ENCODE measurements around the gene HOXC9.

The HOXC9 gene

GRCh38 chr12:53976172-53976822, 23.7 kb upstream of the HOXC9 start:
- peak; percentile 92 for DNase-seq (ENCODE audit: low read depth)

GRCh38 chr12:53976823-53977595, 23.0 kb upstream of the HOXC9 start:
- DNase-seq (ENCODE audit: low read depth) = no peak

GRCh38 chr12:53977596-53978445, 22.1 kb upstream of the HOXC9 start:
- no peak for DNase-seq (ENCODE audit: low read depth)

GRCh38 chr12:53978477-53979356, 21.2 kb upstream of the HOXC9 start:
- DNase-seq (ENCODE audit: low read depth) = peak; percentile 92

GRCh38 chr12:53980104-53980801, 19.7 kb upstream of the HOXC9 start:
- DNase-seq (ENCODE audit: low read depth) = no peak

GRCh38 chr12:53980802-53981496, 19.0 kb upstream of the HOXC9 start:
- no peak for DNase-seq (ENCODE audit: low read depth)

GRCh38 chr12:53981634-53982565, 18.1 kb upstream of the HOXC9 start:
- DNase-seq (ENCODE audit: low read depth) = no peak

GRCh38 chr12:53982648-53983567, 17.1 kb upstream of the HOXC9 start:
- no peak for DNase-seq (ENCODE audit: low read depth)

- no peak for DNase-seq (ENCODE audit: low read depth)
These were observed 16.4 kb upstream of the HOXC9 start for GRCh38 chr12:53983568-53983949.

- DNase-seq (ENCODE audit: low read depth) = no peak
These were observed 15.9 kb upstream of the HOXC9 start for GRCh38 chr12:53983950-53984572.

GRCh38 chr12:53984901-53985691, 14.9 kb upstream of the HOXC9 start, which contains the start of gene HOXC10:
TSS of gene HOXC10 (plus strand) at chr12:53985146. CDS start at chr12:53985260, 114 bp downstream.
- peak; percentile 88 for DNase-seq (ENCODE audit: low read depth)

GRCh38 chr12:53985692-53985993, 14.3 kb upstream of the HOXC9 start:
- no peak for DNase-seq (ENCODE audit: low read depth)

GRCh38 chr12:53985994-53986685, 13.8 kb upstream of the HOXC9 start:
- no peak for DNase-seq (ENCODE audit: low read depth)

- no peak for DNase-seq (ENCODE audit: low read depth)
These were observed 13.1 kb upstream of the HOXC9 start for GRCh38 chr12:53986686-53987483.

GRCh38 chr12:53987787-53988230, 12.2 kb upstream of the HOXC9 start:
- no peak for DNase-seq (ENCODE audit: low read depth)
